Eye (tissue), 1 donor: ENCODE results near the gene TRIOBP.
"Not testable (repeated sequence)": the region's sequence is repeated elsewhere in the genome, so short reads cannot be mapped to it uniquely, and the experiment has no call there.

Source experiments
- DNase-seq: peaks from one replicate; pipeline ENCODE4 v3.0.0-alpha.2; 2015

The TRIOBP gene, protein sequence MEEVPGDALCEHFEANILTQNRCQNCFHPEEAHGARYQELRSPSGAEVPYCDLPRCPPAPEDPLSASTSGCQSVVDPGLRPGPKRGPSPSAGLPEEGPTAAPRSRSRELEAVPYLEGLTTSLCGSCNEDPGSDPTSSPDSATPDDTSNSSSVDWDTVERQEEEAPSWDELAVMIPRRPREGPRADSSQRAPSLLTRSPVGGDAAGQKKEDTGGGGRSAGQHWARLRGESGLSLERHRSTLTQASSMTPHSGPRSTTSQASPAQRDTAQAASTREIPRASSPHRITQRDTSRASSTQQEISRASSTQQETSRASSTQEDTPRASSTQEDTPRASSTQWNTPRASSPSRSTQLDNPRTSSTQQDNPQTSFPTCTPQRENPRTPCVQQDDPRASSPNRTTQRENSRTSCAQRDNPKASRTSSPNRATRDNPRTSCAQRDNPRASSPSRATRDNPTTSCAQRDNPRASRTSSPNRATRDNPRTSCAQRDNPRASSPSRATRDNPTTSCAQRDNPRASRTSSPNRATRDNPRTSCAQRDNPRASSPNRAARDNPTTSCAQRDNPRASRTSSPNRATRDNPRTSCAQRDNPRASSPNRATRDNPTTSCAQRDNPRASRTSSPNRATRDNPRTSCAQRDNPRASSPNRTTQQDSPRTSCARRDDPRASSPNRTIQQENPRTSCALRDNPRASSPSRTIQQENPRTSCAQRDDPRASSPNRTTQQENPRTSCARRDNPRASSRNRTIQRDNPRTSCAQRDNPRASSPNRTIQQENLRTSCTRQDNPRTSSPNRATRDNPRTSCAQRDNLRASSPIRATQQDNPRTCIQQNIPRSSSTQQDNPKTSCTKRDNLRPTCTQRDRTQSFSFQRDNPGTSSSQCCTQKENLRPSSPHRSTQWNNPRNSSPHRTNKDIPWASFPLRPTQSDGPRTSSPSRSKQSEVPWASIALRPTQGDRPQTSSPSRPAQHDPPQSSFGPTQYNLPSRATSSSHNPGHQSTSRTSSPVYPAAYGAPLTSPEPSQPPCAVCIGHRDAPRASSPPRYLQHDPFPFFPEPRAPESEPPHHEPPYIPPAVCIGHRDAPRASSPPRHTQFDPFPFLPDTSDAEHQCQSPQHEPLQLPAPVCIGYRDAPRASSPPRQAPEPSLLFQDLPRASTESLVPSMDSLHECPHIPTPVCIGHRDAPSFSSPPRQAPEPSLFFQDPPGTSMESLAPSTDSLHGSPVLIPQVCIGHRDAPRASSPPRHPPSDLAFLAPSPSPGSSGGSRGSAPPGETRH (N-terminal part only)

DNA sequence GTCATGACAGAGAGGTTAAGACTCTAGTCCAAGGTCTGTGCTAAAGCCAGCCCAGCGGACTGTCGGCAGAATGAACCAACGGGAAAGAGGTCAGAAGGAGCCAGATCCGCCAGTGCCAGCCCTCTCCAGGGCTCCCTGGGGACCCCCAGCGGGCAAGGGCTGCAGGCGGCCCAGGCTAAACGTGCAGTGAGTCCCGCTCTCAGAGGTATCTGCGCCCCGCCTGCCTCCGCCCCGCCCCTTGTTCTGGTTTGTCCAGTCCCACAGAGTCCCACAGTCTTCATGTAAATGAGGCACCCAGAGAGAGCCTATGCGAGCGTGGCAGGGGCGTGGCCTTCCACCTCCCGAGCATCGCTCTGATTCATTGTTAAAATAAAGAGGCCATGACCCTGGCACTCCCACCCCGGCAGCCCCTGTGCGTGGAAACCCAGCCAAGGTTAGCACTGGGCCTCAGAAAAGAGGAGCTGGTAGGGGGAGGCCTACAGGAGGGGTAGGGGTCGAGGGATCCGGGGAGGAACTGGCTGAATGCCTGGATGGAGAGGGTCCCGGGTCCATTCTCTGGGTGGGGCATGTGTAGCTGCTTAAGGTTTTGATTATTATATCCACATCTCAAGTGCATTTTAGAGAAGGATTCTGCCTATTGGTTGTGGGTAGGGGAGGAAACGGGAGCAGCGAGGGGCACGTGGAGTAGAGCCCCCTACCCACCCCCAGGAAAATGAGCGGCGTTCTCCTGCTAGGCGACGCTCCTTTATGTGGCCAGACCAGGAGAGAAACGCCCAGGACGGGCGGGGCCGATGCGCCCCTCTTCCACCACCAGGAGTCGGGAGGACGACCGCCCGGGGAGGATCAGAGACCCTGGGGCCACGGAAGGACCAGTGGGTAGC, at the start of gene TRIOBP:
Gene TRIOBP (plus strand): TSS at position 392 of the 881 bp plus-strand sequence. CDS start 4,318 bp downstream, outside the sequence.
- peak; percentile 98 for DNase-seq

DNA sequence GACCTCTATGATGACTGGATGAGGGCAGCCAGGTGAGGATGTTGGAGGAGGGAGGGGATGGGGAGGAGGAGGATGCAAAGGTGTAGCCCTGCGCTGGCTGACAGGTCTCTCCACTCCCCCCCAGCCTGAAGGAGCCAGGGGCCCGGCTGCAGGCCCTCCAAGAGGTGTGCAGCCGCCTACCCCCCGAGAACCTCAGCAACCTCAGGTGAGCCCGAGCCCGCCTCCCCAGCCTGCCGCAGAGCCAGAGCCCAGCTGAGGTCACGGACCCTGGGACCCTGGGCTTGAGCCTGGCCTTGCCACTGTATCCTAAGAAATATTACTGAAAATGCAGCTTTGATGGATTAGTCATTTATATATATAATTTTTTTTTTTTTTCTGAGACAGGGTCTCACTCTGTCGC, 49.5 kb upstream of the TRIOBP start:
- no peak for DNase-seq

DNA sequence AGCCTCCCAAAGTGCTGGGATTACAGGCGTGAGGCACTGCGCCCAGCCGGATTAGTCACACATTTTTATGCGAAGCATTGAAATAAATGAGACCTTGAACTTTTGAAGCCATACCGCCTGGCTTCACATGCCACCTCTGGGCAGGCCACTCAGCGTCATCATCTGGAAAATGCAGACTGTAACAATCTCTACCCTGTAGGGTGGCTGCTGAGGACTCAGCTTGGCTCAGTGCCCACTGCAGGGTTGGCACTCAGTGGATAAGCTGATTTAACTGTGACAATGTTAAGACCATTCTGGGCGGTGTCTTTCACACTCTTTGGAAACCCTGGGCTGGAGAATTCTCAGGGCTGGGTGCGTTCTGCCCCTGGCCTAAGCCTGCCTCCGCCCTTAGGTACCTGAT, 48.9 kb upstream of the TRIOBP start:
- DNase-seq = no peak

DNA sequence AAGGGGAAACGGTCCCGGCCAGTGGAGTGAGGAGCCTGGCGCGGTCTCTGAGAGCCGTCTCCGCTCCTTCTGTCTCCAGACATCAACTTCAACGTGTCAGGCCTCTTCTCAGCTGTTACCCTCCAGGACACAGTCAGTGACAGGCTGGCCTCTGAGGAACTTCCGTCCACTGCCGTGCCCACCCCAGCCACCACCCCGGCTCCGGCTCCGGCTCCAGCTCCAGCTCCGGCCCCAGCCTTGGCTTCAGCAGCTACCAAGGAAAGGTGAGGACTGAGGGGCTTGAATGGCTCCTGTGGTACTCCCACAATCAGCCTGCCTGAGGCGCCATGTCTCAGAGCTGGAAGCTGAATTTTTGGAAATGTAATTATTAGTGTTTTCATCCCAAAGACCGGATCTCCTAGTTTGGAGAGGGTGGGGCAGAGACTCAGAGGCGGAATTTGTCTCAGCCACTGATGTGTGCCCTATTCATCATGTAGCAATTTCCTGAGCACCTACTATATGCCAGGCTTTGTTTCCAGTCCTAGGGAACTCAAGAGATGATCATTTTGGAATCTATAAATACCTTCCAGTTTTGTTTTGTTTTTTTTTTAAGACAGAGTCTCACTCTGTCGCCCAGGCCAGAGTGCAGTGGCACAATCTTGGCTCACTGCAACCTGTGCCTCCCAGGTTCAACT, 46.2 kb upstream of the TRIOBP start:
- DNase-seq = no peak

DNA sequence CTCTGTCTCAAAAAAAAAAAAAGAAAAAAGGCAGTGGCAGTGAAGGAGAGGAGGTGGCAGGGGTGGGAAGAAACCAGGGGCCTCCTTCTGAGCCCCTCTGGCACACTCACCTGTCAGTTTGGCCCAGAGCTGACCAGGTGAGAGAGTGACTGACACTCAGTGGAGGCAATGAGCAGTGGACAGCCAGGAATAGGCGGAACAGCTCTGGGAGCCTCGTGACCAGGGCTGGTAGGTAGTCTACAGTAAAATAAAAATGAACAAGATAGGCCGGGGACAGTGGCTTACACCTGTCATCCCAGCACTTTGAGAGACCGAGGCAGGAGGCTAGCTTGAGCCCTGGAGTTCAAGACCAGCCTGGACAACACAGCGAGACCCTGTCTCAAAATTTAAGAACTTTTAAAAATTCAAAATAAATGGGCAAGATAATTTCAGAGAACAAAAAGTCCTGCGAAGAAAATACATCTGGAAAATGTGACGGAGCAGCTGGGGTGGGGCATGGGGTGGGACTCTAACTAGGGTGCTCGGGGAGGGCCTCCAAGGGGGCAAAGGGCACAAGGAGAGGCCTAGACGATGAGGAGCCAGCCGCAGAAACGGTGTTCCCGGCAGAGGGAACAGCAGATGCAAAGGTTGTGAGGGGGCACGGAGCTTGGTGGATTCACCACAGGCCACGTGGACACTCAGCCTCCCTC, 42.1 kb upstream of the TRIOBP start:
- DNase-seq = no peak

DNA sequence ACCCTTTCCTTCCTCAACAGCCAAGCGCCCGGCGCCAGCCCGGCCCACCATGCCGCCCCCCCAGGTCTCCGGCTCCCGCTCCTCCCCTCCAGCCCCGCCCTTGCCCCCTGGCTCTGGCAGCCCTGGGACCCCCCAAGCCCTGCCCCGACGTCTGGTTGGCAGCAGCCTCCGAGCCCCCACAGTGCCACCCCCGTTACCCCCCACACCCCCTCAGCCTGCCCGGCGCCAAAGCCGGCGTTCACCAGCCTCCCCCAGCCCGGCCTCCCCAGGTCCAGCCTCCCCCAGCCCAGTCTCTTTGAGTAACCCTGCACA, 41.6 kb upstream of the TRIOBP start:
- DNase-seq = no peak

DNA sequence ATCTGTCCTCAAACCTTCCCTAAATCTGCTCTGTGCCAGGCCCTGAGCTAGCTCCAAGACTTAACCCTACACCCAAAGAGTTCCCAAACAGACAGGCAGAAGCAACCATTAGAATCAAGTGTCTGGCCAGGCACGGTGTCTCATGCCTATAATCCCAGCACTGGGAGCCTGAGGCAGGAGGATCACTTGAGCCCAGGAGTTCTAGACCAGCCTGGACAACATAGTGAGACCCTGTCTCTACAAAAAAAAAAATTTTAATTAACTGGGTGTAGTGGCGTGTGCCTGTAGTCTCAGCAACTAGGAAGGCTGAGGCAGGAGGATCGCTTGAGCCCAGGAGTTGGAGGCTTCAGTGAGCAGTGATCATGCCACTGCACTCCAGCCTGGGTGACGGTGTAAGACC, 40.3 kb upstream of the TRIOBP start:
- not testable (repeated sequence) for DNase-seq

DNA sequence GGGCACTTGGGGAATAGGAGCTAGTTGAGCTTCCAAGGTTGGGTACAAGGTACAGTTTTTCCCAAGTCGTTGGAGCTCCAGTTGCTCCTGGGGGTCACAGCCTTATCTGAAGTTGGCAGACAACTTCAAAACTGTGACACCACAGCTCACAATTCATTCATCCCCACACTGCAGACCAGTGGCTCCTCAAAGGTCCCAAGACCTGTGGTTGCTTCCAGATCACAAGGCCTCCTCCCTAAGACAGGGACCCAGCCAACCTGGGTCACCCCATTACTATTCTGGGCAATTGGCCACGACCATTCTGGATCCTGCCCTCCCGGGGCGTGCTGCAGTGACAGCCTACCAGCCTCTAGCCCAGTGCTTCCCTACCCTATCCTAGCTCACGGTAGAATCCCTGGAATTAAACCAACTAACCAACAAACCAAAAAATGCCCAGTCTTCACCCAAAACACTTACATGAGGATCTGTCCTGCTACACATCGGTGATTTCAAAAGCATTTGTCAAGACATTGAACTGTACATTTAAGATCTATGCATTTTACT, 39.2 kb upstream of the TRIOBP start:
- no peak for DNase-seq

DNA sequence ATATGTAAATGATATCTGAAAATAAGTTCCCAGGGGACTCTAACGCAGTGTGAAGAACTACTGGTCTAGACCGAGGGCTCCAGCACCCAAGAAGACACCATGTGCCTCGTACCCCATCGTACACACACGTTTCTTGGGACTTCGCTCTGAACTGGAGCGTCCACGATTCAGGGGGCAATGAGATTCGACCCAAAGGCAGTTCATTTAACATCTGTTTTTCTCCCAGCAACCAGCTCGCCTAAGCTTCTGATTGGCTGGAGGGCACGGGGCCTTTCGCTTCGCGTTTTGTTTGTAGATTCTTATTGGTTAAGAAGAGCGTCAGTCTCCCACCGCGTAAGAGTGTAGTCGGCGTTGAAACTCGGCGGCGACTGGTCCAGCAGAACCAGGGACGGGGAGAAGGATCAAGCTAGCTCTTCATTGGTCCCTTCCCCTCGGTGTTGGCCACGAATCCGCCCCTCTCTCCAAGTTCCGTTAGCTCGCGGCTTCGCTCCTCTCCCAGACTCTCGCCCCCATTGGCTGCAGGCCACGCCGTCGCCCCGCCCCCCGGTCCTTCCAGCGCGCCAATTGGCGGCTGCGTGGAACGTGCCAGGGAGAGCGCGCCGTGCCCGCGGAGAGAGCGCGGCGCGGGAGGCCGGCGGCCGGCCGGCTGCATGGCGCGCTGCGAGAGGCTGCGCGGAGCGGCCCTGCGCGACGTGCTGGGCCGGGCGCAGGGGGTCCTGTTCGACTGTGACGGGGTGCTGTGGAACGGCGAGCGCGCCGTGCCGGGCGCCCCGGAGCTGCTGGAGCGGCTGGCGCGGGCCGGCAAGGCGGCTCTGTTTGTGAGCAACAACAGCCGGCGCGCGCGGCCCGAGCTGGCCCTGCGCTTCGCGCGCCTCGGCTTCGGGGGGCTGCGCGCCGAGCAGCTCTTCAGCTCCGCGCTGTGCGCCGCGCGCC, 38.4 kb upstream of the TRIOBP start, which contains the start of gene PDXP:
Gene PDXP (plus strand): TSS at position 591 of the 933 bp plus-strand sequence. CDS start 60 bp downstream, at position 651.
- DNase-seq = peak; percentile 100

DNA sequence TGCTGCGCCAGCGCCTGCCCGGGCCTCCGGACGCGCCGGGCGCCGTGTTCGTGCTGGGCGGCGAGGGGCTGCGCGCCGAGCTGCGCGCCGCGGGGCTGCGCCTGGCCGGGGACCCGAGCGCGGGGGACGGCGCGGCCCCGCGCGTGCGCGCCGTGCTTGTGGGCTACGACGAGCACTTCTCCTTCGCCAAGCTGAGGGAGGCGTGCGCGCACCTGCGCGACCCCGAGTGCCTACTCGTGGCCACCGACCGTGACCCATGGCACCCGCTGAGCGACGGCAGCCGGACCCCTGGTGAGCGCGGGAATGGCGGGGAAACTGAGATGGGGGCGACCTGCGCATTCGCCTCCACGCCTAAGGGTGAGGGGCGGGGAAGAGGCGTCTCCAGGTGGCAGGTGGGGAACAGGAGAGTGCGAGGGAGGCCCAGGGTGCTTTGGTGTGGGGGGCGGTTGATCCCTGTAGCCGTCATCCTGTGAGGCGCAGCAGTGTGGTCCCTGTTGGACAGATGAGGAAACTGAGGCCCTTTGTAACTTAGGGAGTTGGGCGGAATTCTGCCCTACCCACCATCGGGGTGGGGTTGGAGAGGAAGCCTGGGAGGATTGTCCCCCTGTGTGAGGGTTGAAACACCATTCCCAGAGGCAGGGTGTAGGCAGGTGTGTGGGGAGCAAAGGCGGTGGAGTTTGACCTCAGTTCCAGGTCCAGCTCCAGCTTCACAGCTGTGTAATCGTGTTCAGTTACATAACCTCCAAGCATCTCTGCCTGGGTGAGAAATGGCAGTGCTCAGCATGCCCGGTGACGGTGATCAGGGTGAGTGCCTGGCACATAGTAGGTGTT, 37.6 kb upstream of the TRIOBP start:
- DNase-seq = no peak

DNA sequence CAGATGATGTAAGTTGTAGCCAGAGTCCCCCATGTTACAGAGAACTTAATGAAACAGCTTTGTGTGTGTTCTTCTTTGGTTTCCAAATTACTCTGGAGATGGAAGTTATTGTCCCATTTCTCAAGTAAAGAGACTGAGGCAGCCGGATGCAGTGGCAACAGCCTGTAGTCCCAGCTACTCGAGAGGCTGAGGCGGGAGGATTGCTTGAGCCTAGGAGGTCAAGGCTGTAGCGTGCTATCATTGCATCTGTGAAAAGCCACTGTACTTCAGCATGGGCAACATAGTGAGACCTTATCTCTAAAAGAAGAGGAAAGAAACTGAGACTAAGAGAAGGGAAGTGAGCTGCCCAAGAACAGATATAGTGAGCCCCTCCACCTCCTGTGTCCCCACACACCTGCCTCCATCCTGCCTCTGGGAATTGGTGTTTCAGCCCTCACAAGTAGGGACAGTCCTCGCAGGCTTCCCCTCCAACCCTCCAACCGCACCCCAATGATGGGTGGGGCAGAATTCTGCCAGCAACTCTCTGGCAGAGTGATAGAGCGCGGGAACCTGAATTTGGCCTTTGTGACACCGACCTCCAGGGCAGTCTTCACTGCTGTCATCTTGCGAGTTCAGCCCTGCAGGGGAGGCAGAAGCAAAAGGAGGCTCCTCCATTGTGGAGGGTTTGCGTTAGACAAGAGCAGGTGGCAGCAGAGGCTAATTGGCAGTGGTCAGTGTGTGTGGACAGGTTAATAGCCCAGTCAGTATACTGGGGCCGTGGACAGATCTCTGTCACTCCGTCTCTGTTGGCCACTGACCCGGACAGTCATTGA, 36.7 kb upstream of the TRIOBP start:
- no peak for DNase-seq

DNA sequence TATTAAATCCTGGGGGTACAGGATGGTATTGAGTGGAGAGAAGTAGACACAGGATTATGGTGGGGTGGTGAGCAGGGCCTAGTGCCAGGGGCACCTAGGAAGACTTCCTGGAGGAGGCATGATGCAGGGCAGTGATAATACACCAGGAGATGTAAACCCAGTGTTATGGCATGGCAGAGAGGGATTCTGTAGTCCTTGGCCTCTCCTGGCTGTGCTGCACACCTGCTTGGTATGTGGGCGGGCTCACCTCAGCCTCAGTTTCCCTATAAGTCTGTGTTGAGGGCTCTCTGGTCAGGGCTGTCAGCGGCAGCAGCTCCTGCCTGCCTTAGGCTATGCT, 36.2 kb upstream of the TRIOBP start:
- no peak for DNase-seq

DNA sequence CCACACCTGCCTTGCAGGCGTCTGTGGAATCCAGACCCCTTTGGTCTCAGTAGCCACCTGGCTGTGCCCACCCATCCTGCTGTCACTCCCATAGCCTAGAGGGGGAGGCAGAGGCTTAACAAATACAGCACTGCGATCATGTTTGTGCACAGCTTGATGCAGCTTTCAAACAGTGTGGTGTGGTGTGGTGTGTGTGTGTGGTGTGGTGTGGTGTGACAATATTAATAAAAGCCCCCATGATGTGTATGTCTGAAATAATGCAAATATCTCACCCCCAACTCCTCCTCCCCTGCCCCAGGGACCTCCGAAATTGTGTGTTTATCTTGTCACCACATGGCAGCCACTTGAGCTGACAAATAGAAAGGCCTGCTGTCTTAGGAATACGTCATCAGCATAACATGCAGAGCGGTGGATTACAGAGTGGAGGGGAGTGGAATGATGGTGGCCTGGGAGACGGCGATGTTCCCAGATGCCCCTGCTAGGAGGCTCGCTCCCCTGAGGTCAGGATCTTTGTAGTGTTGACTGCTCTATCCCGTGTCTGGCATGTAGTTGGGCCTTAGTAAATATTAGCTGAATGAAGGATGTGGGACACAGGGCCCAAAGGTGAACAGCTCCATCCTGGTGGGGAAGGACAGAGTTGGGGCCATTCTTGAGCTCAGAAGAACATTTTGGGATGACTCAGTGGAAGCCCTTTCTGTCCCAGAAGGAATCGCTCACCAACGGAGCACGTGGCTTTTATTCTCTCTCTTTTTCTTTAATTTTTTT, 35.5 kb upstream of the TRIOBP start:
- peak; percentile 89 for DNase-seq

DNA sequence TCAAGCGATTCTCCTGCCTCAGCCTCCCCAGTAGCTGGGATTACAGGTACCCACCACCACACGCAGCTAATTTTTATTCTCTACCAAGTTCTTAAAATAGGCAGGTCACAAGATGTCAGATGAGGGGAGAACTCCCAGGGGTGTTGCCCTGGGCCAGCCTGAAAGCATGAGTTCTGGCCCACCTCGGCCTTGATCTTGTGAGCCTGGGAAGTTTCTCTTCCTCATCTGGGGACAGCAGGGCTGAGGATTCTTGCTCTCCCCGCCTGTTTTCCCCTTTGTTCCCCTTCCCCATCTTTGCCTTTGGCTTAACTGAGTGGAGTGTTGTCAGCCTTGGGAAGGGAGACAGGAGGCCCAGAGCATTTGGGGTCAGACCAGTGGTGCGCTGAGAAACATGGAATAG, 34.8 kb upstream of the TRIOBP start:
- no peak for DNase-seq

DNA sequence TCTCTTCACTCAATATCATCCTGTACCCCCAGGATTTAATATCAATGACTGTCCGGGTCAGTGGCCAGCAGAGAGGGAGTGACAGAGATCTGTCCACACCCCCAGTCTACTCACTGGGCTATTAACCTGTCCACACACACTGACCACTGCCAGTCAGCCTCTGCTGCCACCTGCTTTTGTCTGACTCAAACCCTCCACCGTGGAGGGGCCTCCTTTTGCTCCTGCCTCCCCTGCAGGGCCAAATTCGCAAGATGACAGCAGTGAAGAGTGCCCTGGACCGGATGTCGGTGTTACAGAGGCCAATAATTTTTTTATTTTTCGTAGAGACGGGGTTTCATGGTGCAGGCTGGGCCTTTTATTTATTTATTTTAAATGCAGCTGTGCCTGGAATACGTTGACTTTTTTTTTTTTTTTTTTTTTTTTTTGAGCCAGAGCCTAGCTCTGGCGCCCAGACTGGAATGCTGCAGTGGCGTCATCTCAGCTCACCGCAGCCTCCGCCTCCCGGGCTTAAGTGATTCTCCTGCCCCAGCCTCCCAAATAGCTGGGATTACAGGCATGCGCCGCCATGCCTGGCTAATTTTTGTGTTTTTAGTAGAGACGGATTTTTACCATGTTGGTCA, 33.2 kb upstream of the TRIOBP start:
- DNase-seq = no peak
